HG03159 (cell line): ENCODE data around the gene SPACA7.
"Not testable (repeated sequence)": the region's sequence is repeated elsewhere in the genome, so short reads cannot be mapped to it uniquely, and the experiment has no call there.

Experiments used
- ATAC-seq: cut with Tn5 transposase; IDR thresholded peaks from one replicate; pipeline ENCODE4 v1.9.1; 2021; ENCODE audit warnings: mild to moderate bottlenecking, moderate library complexity; ENCODE audit not compliant: unreplicated experiment

Gene SPACA7

DNA sequence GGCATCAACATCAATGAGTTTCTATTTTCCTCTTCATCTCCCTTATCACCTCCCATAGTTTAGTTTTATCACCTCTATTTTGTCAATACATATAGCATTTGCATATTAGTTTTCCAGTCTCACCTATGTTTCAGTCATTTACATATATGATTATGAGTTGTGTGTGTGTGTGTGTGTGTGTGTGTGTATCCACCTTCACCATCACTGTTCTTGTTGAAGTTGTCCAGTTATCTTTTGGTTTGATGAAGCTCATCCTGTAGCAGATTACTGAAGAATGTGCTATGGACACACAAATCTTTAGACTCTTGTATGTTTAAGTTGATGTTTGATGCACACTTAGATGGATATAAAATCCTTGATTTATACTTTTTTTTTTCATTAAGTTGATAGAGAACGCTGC lies 40.5 kb downstream of the SPACA7 start:
- no peak for ATAC-seq

DNA sequence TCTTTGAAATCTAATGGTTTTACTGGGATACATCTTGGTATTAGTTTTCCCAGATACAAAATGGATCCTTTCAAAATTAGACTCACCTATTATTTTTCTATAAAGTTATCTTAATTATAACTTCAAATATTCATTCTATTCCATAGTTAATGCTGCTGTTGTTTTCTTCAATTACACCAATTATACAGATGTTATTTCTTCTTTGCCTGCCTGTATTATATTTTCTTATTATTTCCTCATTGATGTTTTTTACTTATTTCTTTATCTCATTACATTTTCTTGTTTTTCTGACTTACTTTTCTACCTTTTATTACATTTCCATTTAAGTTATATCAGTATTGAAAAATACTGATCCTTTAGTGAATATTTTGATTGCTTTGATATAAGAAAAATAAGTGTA lies 40.9 kb downstream of the SPACA7 start:
- no peak for ATAC-seq

DNA sequence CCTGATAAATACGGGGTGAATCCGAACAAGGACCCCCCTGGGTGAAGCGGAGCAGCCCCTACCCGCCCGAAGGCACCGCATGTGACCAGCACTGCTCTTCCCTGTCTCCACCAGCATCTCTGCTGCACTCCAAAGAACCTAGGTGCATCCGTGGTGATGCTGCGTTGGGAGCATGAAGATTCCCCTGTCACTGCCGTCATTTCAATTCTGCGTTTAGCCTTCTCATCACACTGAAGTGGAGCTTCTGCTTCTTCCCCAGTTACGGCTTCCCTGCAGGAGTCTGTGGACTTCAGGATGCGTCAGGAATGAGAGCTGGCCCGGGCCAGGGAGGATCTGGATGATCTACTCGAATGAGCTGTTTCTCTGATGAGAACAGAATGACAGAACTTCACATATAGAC lies 47.9 kb downstream of the SPACA7 start:
- no peak for ATAC-seq

DNA sequence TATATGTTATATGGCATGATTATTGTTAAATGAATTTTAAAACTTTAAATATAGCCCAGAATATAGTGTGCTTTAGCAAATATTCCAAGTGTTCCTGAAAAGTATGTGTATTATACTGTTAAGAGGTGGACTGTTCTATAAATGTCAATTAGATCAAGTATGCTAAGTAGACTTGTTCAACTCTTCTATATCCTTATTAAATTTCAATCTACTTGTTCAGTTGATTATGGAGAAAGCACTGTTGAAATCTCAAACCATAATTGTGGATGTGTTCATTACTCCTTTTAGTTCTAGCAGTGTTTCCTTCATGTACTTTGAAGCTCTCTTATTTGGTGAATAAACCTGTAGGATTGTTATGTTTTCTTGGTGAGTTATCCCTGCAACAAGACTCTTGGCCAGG lies 52.5 kb downstream of the SPACA7 start:
- ATAC-seq, result no peak

DNA sequence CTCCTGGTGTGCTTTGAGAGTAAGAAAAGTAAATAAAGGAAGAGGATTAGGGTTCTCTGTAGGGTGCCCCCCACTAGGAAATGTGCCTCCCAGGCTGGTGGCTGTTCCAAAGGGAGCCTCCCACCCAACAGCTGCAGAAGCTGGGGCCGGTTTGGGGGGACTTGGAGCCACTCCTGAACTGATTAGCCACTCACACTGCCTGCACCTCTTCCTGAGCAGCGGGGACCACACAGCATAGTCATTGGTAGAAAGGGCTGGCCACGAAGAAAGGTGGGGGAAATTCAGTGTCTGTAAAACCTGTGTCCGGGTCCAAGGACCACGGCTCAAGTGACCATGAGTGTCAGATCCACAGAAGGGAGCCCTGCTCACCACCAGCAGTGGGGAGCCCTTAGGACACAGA lies 55.6 kb downstream of the SPACA7 start:
- no peak for ATAC-seq

DNA sequence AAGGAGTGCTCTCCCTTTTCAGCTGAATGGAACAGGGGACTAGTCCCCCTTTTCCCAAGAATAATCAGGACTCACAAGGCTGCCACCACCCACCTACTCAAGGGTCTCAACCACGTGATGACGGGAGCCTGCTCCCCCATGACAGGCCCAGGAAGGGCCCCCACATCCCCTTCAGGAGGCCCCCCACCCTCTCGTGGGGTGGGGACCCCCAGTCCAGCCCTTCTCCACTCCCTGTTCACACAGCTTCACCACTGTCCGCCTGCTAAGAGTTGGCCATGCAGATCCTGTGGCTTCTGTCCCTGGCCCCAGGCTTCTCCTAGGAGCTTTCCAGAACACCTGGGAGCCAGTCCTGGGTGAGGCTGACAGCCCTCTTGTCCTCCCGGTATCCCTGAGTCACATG lies 56.6 kb downstream of the SPACA7 start:
- ATAC-seq, result not testable (repeated sequence)

DNA sequence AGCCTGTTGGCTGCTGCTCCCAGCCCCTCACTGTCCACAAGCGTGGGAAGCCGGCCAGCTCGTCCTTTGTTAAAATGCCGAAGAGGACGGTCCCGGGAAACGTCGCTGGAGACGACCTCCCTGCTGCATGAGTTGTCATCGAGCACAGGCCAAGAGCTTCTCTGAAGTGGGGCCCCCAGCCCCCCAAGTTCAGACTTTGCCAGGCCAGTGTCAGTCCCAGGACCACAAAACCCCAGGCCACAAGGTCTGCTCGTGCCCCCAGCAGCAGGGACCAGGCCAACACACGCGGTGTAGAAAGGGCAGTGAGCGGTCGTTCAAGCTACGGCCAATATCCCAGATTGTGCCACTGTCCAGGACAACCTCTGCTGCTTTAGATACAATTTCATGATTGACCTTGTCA lies 57.4 kb downstream of the SPACA7 start:
- not testable (repeated sequence) for ATAC-seq

DNA sequence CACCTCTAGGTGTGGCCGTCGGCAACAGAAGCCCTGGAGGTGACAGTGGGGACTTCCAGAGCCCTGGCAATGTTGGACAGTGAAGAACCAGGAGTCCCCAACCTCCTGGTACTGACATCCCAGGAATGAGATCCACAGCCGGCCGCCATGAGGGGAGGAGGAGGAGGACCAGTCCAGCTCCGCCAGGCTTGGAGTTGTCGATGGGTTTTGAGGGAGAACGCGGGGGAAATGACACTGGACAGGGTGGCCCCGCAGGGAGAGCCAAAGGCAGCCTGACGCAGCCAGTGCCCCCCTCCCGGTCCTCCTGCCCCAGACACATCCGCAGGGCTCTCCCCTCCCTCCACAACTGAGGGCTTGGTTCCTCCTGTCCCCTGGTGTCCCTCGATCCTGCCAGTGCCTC lies 57.9 kb downstream of the SPACA7 start:
- ATAC-seq, result no peak

DNA sequence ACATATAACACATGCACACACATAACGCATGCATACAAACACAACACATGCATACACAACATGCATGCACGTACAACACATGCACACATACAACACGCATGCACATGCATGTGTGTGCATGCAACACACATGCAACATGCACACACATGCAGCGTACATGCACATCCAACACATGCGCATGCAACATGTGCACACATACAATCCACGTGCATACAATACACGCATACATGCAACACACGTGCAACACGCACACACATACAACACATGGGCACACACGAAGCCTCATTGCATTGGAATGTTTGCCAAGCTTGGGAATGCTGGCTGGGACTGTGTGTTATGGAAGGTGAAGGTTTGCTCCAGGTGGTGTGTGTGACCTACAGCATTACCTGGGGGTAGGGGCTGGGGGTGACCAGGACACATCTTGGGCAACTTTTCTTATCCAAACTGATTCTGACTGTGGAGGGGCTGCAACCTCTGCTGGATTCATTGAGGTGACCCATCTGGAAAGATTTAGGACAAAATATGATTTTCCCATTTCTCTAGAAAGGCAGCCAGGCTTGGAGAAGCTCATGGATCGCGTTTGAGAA lies 58.9 kb downstream of the SPACA7 start:
- ATAC-seq, result no peak

DNA sequence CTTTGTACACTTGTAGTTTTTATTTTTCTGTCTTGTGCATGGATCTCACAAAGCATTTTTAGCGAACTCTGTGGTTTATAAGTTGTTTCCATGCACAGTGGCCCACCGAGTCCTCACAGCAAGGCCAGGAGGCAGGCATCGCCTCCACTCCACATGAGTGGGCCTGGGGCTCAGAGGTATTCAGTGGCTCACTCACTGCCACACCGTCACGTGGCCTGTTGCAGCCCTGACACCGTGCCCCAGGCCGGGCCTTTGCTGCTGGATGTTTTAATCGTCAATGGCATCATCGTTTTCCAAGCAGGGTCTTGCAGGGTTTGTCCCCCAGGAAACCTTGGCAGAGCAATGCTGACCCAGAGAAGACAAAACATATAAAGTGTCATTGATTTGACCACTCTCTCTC lies 59.8 kb downstream of the SPACA7 start:
- ATAC-seq, result no peak

DNA sequence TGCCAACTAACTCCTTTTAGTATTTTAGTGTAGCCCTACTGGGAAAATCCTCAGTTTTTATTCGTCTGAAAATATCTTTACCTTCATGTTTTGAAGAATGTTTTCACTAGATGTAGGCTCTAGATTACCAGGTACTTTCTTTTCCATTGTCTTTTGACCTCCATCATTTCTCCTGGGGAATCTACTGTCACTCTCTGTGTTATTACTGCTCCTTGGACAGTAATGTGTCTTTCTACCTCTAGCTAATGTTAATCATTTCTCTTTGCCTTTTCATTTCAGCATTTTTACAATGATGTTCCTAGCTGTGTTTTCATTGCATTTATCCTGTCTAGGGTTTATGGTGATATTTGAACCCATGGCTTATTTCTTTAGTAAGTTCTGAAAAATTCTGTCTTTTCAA lies 61.9 kb downstream of the SPACA7 start:
- no peak for ATAC-seq

DNA sequence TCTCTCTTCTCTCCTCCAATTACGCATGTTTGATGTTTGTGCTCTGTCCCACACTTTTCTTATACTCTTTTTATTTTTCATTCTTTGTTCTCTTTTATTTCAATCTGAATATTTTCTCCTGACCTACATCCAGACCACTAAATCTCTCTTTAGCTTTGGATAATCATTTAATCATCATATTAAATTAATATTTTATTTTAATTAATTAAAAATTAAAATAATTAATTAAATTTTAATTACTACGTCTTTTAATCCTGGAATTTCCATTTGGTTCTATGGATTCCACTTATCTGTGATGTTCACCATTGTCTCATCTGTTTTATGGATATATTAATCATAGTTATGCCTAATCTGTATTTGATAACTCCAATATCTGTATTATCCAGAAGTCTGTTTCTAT lies 62.4 kb downstream of the SPACA7 start:
- no peak for ATAC-seq

DNA sequence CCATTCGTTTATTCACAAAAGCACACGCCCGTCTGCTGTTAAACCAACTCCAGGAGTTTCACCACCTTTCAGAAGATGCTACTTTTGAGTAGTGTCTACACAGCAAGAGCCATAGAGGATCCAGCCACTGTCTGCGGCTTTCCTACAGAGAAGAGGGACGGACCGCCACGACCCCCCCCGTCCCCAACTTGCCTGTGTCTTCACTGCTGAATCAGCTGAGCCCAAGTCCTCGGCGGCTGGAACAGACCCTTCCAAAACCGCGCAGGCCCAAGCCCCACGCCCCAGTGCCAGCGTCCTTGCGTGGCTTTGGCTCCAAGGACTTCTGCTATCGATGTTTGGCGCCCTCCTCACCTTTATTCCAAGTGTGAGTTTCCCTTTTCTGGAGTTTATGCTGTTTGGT lies 65.1 kb downstream of the SPACA7 start:
- no peak for ATAC-seq

DNA sequence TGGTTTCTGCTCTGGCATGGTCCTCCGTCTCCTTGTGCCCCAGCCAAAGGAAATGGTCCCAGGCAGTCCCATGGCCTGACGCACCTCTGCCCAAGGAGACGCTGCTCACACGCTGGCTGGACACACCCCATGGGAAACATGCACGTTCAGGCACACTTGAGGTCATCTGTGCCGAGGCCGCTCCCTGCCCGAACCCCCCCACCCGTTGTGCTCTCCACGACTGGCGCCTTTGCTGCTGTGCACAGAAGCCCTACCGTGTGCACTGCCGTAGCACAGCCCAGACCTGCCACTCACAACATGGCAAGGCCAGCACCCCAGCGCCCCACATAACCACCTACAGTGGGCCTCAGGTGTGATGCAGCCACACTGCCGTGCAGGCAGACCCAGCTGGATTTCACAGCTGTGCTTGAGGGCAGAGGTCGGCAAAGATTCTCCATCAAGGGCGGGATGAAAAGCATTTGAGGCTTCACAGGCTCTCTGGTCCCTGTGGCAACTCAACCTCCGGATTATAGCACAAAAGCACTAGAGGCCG lies 65.7 kb downstream of the SPACA7 start:
- no peak for ATAC-seq

DNA sequence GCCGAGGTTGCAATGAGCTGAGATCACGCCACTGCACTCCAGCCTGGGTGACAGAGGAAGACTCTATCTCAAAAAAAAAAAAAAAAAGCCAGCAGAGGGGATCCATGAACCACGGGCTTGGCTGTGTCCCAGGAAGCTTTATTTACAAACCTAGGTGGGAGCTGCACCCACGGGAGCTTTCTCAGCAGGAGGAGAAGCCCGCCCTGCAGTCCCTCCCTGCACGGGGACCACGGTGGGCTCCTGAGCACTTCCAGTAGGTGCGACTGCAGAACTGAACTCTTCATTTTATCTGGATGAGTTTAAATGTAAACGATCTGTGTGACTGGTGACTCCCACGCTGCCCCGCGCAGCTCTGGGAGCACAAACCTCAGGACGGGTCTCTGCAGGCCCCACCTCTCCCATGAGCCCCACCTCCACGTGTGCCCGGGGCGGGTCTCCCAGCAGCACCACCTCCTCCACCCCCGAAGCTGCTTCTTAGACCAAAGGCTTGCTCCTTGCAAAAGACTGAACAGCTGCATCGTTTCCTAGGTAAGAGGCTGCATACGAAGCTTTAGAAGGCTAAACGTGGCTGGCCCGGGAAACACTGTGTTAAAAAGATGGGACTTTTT lies 66.4 kb downstream of the SPACA7 start:
- ATAC-seq, result no peak

DNA sequence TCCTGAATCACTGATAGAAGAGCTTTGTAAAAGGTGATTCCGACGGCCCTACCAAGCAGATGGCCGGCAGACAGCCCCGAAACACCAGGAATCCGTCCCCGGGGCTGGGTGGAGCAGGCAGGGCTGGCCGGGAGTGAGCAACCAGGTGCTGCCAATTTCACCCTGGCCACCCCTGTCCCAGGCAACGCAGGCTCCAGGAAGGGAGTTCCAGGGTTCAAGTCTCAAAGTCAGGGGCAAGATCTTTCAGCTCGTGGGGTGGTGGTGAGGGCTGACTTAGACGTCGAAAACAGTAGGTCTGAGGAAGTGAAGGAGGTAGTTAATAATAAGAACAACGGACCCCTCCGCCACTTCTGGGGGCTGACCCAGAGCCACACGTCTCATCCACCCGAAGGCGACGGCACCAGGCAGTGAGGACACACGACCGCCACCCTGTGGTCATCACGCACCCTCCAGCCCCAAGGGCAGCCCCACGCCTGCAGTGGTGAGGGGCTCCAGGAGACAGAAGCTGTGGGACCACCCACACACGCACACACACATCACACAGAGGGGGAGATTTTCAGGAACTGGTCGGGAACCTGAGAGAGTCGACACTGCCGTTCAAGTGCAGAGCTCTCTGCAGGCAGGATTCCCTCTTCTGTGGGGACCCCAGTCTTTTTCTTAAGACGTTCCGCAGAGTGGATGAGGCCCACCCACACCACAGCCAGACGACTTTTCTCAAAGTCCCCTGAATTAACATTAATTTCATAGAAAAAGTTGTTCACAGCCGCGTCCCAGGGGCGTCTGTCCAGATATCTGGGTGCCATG lies 67.2 kb downstream of the SPACA7 start:
- no peak for ATAC-seq

DNA sequence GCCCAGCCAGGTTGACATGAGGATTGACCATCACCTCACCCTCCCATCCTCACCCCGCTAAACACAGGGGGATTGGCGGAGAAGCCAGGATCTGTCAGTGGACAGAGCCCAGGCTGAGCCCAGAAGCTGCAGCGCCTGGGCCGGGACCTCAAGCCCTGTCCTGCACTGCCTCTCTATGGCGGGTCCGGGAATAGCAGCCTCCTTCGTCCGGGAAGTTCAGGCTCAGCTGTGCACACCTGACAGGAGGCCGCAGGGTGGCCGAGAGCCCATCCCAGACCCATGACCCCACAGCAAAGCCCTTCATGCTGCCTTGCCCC lies 67.8 kb downstream of the SPACA7 start:
- ATAC-seq, result peak; percentile 86

DNA sequence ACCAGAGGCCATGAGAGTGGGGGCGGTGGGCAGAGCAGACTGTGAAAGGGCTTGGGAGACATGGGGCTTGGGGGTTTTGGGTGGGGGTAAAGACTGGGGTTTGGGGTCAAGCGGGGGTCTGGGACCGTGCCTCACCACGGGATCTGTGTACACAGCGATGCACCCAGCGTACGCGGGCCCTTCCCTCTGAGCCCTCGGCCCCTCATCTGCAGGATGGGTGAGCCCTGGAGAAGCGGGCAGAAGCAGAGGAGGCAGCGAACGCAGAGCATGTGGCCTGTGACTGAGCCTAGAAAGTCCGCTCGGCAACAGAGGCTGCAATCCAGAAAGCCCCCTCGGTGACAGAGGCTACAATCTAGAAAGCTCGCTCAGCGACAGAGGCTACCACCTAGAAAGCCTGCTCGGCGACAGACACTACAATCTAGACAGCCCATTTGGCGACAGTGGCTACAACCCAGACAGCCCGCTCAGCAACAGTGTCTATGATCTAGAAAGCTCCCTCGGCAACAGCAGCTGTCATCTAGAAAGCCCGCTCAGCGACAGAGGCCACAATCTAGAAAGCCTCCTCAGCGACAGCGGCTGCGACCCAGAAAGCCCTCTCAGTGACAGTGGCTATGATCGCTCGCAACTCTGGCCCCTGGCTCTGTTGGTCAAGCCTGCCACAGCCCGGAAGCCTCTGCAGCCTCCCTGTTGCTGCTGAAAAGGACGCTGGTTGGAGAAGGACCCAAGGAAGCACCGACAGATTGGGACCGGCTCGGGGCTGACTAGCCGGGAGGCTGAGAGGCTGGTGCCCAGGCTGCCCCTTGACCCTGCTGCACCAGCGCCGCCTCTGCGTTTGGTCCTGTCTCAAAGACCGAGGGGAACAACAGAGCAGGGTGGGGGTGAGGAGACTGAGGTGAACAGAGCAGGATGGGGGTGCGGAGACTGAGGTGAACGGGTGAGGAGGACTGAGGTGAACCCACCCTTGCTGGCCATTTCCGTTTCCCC lies 68.6 kb downstream of the SPACA7 start:
- no peak for ATAC-seq

DNA sequence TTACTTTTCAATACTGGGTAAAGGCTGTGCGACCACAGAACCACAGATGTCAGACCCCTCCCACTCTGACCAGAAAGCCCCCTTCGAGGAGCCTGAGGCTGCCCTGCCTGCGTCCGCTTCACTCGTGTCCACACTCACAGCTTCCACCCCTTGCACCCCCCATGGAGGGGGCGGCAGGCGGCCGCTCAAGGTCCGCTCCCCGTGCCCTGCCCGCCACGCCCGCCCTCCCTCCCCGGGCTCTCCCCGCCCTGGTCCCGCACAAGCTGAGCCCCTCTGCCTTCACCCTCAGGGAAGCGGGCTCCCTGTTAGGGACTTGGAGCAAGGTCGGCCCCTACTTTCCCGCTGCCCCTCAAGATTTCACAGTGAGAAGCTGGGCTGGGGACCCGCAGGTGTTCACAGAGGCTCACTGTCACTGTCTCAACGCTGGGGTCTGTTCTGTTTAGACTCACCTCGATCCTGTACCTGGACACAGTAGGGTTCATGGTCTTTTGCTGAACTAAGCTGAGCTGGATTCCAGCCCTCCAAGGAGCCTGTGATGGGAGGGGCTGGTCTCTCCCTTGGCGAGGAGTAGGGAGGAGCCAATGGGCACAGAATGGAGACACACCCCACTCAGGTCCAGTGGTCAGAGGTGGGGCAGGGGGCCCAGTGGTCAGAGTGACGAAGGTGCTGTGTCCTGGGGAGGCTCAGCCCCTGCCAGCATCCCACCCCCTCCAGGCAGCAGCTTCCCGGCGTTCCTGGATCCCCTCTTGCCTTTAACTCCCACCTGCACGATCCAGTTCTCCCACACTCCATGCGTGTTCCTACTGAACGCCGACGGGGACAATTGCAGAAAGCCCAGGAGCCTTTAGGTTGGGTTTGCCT lies 69.5 kb downstream of the SPACA7 start:
- ATAC-seq, result no peak

DNA sequence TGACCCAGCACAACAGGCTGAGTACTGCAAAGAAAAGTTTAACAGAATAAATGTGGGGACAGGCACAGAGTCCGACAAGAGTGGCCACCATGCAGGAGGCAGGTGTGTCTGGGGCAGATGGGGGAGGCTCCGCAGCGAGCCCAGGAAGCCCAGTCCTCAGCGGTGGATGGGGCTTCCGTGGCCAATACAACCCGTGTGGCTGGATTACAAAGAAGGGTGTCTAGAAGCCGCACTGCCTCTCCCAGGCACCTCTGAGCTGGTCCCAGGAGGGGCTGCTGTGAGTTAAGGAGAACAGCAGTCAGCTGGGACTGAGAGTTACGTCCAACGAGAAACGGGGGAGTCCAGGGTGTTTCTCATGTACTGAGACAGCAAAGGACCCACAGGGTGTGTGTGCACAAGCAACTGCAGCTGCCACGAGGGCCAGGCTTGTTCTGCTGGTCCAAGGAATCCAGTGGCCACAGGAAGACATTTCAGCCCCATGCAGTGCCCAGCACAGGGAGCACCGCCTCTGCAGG lies 70.2 kb downstream of the SPACA7 start:
- ATAC-seq, result no peak
